ENCODE results near the gene CCDC47. TPM values are rescaled to one million over a fixed set of nuclear protein-coding genes. Genes with fewer than 3 reads are reported as not detected.

The CCDC47 gene
- total RNA-seq, 2 donors from 2014 or later, result 72.6 to 102 TPM

- ATAC-seq (no peak), DNase-seq (ENCODE audit: low spot score) (no peak)
- peaks cover 38% of the 10 kb centered on the region in 2 donors for H3K4me1 Mint-ChIP-seq (ENCODE audit: low read depth in 2 of 2)
Measured at GRCh38 chr17:63772801-63773271, 561 bp downstream of the CCDC47 start.

DNA sequence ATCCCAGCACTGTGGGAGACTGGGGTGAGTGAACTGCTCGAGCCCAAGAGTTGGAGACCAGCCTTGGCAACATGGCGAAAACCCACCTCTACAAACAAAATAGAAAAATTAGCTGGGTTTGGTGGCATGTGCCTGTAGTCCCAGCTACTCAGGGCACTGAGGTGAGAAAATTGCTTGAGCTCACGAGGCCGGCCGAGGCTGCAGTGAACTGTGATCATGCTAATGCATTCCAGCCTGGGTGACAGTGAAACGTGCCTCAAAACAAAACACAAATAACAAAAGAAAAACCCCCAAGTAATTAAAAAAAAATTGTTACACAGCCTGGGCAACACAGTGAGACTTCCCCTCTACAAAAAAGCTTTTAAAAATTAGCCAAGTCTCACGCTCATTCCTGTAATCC, 5.0 kb downstream of the CCDC47 start:
- Mint-ChIP-seq H3K36me3 (peaks cover 17% of the 10 kb centered on the region), H3K27me3 (no peaks in the 10 kb centered on the region), H3K27ac (no peak overlapping the region), H3K4me1 (ENCODE audit: low read depth in 2 of 2) (peaks cover 15 to 21% of the 10 kb centered on the region in 2 donors), H3K4me3 (no peak overlapping the region), H3K9me3 (no peaks in the 10 kb centered on the region)
- ATAC-seq (no peak), DNase-seq (ENCODE audit: low spot score) (no peak)

More at GRCh38 chr17:63772801-63773271, 561 bp downstream of the CCDC47 start:
- Mint-ChIP-seq H3K9me3 (no peaks in the 10 kb centered on the region), H3K27me3 (no peaks in the 10 kb centered on the region), H3K4me3 (peak overlapping the region; percentile 92), H3K27ac (peak overlapping the region; percentile 98 to 99), H3K36me3 (peaks cover 13% of the 10 kb centered on the region)

DNA sequence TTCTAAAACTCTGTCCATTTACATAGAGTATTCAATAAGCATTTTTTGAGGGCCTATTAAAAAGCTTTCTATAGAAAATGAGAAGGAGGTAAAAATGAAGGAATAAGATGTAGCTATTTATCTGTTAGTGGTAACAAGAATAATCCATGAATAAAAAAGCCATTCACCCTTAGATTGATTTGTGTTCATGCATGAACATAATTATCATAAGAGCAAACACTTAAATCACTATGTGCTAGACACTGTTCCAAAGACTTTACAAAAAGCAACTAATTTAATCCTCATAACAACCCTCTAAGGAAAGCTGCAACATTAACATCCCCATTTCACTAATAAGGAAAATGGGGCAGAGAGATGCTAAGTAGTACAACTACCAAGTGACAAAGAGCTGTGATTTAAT, 6.6 kb downstream of the CCDC47 start:
- Mint-ChIP-seq H3K9me3 (no peaks in the 10 kb centered on the region), H3K27me3 (no peaks in the 10 kb centered on the region), H3K4me1 (ENCODE audit: low read depth in 2 of 2) (peaks cover 11 to 18% of the 10 kb centered on the region in 2 donors), H3K36me3 (peaks cover 9% of the 10 kb centered on the region), H3K4me3 (no peak overlapping the region), H3K27ac (peak overlapping the region in 1 of 2 donors; percentile 2)
- ATAC-seq (no peak), DNase-seq (ENCODE audit: low spot score) (no peak)

GRCh38 chr17:63764716-63765115, 8.7 kb downstream of the CCDC47 start:
- no peaks in the 10 kb centered on the region for H3K9me3 Mint-ChIP-seq
- no peak for ATAC-seq
- H3K27ac Mint-ChIP-seq, result no peak overlapping the region
- no peak for DNase-seq (ENCODE audit: low spot score)
- peaks cover 14% of the 10 kb centered on the region for H3K36me3 Mint-ChIP-seq
- no peaks in the 10 kb centered on the region for H3K27me3 Mint-ChIP-seq
- no peak overlapping the region for H3K4me3 Mint-ChIP-seq
- H3K4me1 Mint-ChIP-seq (ENCODE audit: low read depth in 2 of 2), result peaks cover 14 to 16% of the 10 kb centered on the region in 2 donors

DNA sequence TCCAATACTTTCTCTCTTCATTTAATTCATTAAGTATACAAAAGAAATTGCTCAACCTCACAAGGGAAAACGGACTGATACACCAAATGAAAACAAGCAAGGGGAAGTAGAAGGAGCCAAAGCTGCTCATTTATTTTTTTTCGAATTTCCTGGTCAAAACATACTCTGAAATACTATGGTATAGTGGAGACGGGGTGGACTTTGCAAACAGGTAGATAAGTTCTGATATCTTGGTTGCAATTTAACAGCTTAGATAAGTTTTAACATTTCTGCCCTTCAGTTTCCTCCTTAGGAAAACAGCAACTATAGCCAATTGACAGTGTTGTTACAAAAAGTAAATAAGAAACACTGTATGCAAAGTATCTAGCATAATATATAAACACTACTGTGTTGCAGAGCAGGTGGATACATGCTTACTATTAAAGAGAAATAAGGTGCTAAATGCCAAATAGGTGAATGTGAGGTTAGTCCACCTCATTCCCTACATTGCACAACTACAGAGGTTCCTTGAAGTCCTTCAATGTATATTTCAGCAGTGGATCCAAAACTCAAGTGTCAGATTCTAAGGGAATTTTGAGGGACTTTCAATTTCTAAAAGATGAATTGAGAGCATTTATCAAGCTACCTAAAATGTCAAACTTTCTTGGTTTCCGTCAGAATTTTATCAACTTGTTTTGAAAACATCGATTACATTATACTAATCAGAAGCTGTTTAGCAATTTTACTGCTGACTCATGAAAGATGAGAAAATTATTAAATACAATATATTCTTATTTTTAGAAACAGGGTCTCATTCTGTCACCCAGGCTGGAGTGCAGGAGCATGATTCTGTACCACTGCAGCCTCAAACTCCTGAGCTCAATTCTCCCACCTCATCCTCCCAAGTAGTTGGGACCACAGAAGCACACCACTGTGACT, 11.0 kb downstream of the CCDC47 start:
- H3K9me3 Mint-ChIP-seq, result no peaks in the 10 kb centered on the region
- ATAC-seq (no peak), DNase-seq (ENCODE audit: low spot score) (no peak)
- no peaks in the 10 kb centered on the region for H3K27me3 Mint-ChIP-seq
- H3K36me3 Mint-ChIP-seq, result peaks cover 19% of the 10 kb centered on the region
- peaks cover 10 to 16% of the 10 kb centered on the region in 2 donors for H3K4me1 Mint-ChIP-seq (ENCODE audit: low read depth in 2 of 2)
- no peak overlapping the region for H3K4me3 Mint-ChIP-seq
- peak overlapping the region in 1 of 2 donors; percentile 14 for H3K27ac Mint-ChIP-seq

GRCh38 chr17:63760771-63761539, 12.4 kb downstream of the CCDC47 start:
- Mint-ChIP-seq H3K4me3 (no peak overlapping the region), H3K27ac (peak overlapping the region; percentile 43 to 54), H3K4me1 (ENCODE audit: low read depth in 2 of 2) (peaks cover 8 to 15% of the 10 kb centered on the region in 2 donors), H3K9me3 (no peaks in the 10 kb centered on the region), H3K36me3 (peaks cover 29% of the 10 kb centered on the region), H3K27me3 (no peaks in the 10 kb centered on the region)
- DNase-seq (ENCODE audit: low spot score) (no peak), ATAC-seq (peak in 1 of 2 donors; percentile 54)

GRCh38 chr17:63758428-63758827, 15.0 kb downstream of the CCDC47 start:
- DNase-seq (ENCODE audit: low spot score), result no peak
- Mint-ChIP-seq H3K27ac (peak overlapping the region in 1 of 2 donors; percentile 46), H3K36me3 (peaks cover 24% of the 10 kb centered on the region), H3K4me1 (ENCODE audit: low read depth in 2 of 2) (peaks cover 6 to 12% of the 10 kb centered on the region in 2 donors), H3K9me3 (no peaks in the 10 kb centered on the region), H3K4me3 (no peak overlapping the region), H3K27me3 (no peaks in the 10 kb centered on the region)
- no peak for ATAC-seq

DNA sequence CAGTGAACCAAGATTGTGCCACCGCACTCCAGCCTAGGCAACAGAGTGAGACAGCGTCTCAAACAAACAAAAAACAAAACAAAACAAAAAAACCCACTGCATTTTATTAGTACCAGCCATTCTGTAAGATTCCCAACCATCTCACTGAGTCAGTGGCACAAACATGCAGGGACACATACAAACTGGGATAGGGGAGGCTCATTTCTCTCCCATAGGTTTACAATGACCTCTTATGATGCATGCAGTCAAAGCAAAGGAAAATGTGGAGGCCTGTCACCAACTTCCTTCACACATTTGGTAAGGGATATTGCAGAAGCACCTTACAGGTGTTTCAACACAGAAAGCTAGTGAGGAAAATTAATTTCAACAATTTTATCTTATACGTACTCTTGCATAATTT, 19.4 kb downstream of the CCDC47 start:
- peaks cover 30% of the 10 kb centered on the region for H3K36me3 Mint-ChIP-seq
- ATAC-seq (no peak), DNase-seq (ENCODE audit: low spot score) (no peak)
- H3K27me3 Mint-ChIP-seq, result no peaks in the 10 kb centered on the region
- H3K4me1 Mint-ChIP-seq (ENCODE audit: low read depth in 2 of 2), result peaks cover 6 to 14% of the 10 kb centered on the region in 2 donors
- no peak overlapping the region for H3K4me3 Mint-ChIP-seq
- H3K9me3 Mint-ChIP-seq, result no peaks in the 10 kb centered on the region
- H3K27ac Mint-ChIP-seq, result no peak overlapping the region

DNA sequence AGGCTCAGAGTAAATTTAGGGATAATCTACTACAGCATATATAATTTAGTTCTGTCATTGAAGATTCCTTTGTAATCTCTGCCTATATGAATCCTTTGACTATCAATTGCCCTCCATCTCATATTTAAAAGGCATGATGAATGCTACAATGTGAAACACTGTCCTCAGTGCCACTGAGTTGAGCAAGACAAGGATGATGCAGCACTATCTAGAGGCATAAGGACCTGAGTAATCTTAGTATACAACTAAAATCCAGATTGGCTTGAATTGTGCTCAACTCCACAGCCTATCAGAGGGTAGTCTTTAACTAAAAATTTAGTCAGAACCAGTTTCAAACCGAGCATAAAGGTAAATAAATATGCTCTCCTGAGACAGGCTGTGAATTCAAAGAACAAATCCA, 20.2 kb downstream of the CCDC47 start:
- peak in 1 of 2 donors; percentile 59 for ATAC-seq
- peaks cover 24% of the 10 kb centered on the region for H3K36me3 Mint-ChIP-seq
- H3K4me3 Mint-ChIP-seq, result no peak overlapping the region
- peak overlapping the region; percentile 6 to 13 for H3K27ac Mint-ChIP-seq
- peaks cover 9 to 14% of the 10 kb centered on the region in 2 donors for H3K4me1 Mint-ChIP-seq (ENCODE audit: low read depth in 2 of 2)
- H3K9me3 Mint-ChIP-seq, result no peaks in the 10 kb centered on the region
- H3K27me3 Mint-ChIP-seq, result no peaks in the 10 kb centered on the region
- no peak for DNase-seq (ENCODE audit: low spot score)

DNA sequence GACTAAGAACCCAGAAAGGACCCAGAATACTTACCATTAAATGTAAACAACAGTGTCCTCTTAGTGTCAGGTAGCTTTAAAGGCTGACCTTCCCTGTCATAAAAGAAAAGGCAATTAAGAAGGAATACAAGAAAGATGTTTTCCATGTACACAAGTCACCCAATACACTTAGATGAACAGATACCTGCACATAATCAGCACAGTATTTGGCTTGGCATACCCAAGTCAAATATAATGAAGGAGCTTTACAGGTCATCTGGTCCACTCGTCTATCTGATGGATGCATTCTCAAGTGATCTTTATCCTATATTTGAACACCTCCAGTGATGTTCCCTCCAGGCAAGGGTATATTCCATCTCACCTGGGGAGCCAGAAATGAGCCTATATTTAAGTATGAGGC, 20.7 kb downstream of the CCDC47 start:
- peak overlapping the region; percentile 6 to 13 for H3K27ac Mint-ChIP-seq
- peaks cover 9 to 14% of the 10 kb centered on the region in 2 donors for H3K4me1 Mint-ChIP-seq (ENCODE audit: low read depth in 2 of 2)
- H3K27me3 Mint-ChIP-seq, result no peaks in the 10 kb centered on the region
- no peak for ATAC-seq
- H3K36me3 Mint-ChIP-seq, result peaks cover 24% of the 10 kb centered on the region
- H3K9me3 Mint-ChIP-seq, result no peaks in the 10 kb centered on the region
- no peak overlapping the region for H3K4me3 Mint-ChIP-seq
- no peak for DNase-seq (ENCODE audit: low spot score)

DNA sequence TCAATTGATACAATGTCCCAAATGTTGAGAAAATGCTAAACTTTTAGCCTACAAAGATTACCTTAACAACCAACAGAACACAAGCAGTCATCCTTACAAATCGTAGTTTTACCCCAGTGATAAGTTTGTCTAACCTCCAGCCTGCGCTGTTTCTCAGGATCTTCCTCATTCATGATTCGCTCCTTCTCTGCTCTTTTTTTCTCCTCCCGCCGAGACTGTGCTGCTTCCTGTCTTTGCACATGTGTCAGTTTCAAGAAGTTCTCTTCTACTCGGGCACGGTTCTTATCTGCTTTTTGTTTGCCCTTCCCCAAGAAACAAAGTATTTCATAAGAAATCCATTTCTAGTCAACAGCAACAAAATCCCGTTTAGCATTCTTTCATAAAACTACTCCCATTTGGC, 21.6 kb downstream of the CCDC47 start:
- Mint-ChIP-seq H3K27me3 (no peaks in the 10 kb centered on the region), H3K27ac (peak overlapping the region; percentile 75 to 91), H3K36me3 (peaks cover 23% of the 10 kb centered on the region), H3K9me3 (no peaks in the 10 kb centered on the region), H3K4me3 (peak overlapping the region; percentile 72), H3K4me1 (ENCODE audit: low read depth in 2 of 2) (peaks cover 9 to 14% of the 10 kb centered on the region in 2 donors)
- ATAC-seq (peak in 1 of 2 donors; percentile 66), DNase-seq (ENCODE audit: low spot score) (no peak)

DNA sequence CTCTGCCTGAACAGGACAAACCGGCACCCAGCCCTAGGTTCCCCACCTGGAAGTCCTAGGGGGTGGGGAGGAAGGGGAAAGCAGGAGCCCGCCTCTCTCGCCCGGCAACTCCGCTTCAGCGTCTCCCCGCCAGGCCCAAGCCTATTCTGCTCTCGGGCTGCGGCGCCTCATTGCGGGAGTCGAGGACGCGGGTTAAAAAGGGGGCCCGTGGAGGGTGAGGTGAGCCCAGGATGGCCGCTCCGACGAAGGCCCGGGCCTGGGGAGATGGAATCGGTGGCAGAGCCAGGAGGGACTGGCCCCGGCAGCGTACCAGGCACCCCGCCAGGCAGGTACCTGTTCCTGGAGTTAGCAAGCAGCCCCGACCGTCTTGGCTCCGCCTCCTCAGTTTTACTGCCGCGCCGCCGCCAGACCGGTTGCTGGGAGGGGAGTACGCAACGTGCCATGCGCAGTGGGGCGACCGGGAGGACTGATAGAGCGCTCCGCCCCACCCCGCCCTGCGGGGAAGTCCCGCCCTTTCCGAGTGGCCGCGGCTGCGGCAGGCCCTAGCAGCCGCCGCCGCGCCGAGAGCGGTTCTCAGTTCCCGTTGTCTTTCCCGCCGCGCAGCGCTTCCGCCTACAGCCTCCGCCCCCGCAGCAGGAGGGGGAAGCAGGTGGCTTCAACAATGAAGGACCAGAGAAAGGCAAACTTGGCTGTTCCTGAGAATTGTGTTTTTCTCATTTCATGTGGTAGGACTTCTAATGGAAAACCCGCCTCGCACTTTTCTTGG, 31.8 kb downstream of the CCDC47 start, which contains the start of gene STRADA:
Gene STRADA, minus strand, starts transcription at position 392 of the 766 bp plus-strand sequence. CDS start 13,430 bp downstream, outside the sequence.
- H3K4me1 Mint-ChIP-seq (ENCODE audit: low read depth in 2 of 2), result peaks cover 11 to 19% of the 10 kb centered on the region in 2 donors
- peak within 1 kb of the TSS; percentile 95 to 96 for H3K27ac Mint-ChIP-seq
- peak; percentile 99 for DNase-seq (ENCODE audit: low spot score)

GRCh38 chr17:63741143-63741407, 32.3 kb downstream of the CCDC47 start:
- Mint-ChIP-seq H3K4me3 (peak overlapping the region; percentile 89), H3K4me1 (ENCODE audit: low read depth in 2 of 2) (peaks cover 11 to 19% of the 10 kb centered on the region in 2 donors), H3K27ac (peak overlapping the region; percentile 95 to 96), H3K27me3 (no peaks in the 10 kb centered on the region), H3K9me3 (no peaks in the 10 kb centered on the region), H3K36me3 (peaks cover 6% of the 10 kb centered on the region)
- no peak for DNase-seq (ENCODE audit: low spot score)
- ATAC-seq, result no peak

More for the DNA sequence above, 31.8 kb downstream of the CCDC47 start, which contains the start of gene STRADA:
- Mint-ChIP-seq H3K36me3 (peaks cover 7% of the 10 kb centered on the region), H3K27me3 (no peaks in the 10 kb centered on the region), H3K9me3 (no peaks in the 10 kb centered on the region), H3K4me3 (peak within 1 kb of the TSS; percentile 89)
- peak; percentile 98 to 99 for ATAC-seq

All from natural killer cell treated with Interleukin-12 subunit alpha and Interleukin-12 subunit beta and Interleukin-15 and Interleukin-18, amount 100 ng/mL, for 72 hours (primary cell).